Measurements from ENCODE around the gene PSMD11.
"Not testable (repeated sequence)": the region's sequence is repeated elsewhere in the genome, so short reads cannot be mapped to it uniquely, and the experiment has no call there.

Gene PSMD11

DNA sequence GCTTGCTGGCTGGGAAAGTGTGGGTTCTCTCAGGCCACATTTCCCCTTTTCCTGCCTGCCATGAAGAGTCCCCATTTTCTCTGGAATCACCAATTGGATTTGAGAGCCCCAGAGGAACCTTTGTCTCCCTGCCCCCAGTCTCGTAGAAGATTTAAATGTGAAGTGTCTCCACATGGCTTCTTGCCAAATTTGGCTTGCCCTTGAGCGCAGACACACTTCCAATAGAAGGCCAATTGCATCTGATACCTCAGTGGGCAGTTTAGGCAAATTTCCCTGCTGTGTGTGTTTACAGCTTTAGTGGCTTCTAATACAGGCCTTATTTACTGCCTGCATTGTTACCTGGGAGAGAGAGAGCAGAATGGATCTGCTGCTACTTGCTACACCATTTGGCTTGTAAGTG, 72.1 kb downstream of the PSMD11 start:
- ATAC-seq (replicated peaks) (no peak), DNase-seq (no peak)
- Mint-ChIP-seq H3K9me3 (no peaks in the 10 kb centered on the region), H3K36me3 (ENCODE audit: insufficient read depth) (no peaks in the 10 kb centered on the region), H3K4me3 (no peak overlapping the region), H3K4me1 (ENCODE audit: low read depth in 2 of 2) (peaks cover 32 to 44% of the 10 kb centered on the region in 2 donors), H3K27me3 (no peaks in the 10 kb centered on the region), H3K27ac (peak overlapping the region; percentile 81 to 88)

DNA sequence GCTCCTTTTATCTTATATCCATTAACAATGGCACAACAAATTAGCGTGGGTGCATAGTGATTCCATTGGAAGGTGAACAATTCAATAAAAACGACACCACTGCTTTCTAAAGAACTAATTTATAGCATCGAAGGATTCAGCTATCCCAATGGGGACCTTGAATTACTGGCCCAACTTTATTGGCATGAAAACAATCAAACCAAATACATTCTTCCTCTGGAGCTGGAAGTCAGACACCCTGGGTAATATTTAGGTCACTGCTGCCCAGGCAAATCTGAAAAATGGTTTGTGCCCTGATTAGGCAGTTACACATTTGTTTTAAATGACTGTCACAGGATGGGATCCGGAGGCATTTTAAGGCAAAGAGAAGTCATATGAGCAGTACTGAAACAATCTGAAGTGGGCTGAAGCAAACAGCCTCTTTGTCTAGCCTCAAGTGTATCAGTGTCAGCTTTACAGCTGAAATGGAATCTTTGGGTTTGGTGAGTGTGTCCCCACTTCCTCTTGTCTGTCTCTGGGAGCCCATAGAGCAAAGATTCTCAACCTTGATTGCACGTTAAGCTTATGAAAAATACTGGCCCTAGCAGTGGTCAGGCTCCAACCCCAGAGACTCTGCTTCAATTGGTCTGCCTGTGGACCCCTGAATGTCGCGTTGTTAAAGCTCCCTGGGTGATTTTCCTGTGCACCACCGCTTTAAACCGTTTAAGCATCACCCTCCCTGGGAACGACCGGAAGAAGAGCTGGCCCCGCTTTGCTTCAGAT, 72.8 kb downstream of the PSMD11 start:
- Mint-ChIP-seq H3K4me1 (ENCODE audit: low read depth in 2 of 2) (peaks cover 32 to 41% of the 10 kb centered on the region in 2 donors), H3K27me3 (no peaks in the 10 kb centered on the region), H3K27ac (peak overlapping the region; percentile 81 to 88), H3K9me3 (no peaks in the 10 kb centered on the region), H3K4me3 (peak overlapping the region; percentile 14 to 37), H3K36me3 (ENCODE audit: insufficient read depth) (no peaks in the 10 kb centered on the region)
- no peak for DNase-seq
- no peak for ATAC-seq (replicated peaks)

DNA sequence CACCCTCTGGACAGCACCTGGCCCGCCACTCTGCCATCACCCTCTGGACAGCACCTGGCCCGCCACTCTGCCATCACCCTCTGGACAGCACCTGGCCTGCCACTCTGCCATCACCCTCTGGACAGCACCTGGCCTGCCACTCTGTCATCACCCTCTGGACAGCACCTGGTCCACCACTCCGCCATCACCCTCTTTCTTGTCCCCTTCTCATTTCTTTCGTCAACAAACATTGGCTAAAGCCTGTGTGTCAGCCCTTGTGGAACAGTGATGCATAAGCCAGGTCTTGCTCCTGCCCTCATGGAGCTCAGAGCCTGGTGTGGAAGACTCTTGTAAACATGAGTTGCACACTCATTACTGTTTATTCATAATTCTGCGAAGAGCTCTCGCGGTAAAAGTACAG, 73.7 kb downstream of the PSMD11 start:
- DNase-seq: no peak
- ATAC-seq (replicated peaks): no peak
- Mint-ChIP-seq H3K4me3 (peak overlapping the region; percentile 21 to 84), H3K27me3 (no peaks in the 10 kb centered on the region), H3K9me3 (no peaks in the 10 kb centered on the region), H3K27ac (peak overlapping the region; percentile 91 to 97), H3K4me1 (ENCODE audit: low read depth in 2 of 2) (peaks cover 40 to 48% of the 10 kb centered on the region in 2 donors), H3K36me3 (ENCODE audit: insufficient read depth) (peaks cover 2% of the 10 kb centered on the region)

DNA sequence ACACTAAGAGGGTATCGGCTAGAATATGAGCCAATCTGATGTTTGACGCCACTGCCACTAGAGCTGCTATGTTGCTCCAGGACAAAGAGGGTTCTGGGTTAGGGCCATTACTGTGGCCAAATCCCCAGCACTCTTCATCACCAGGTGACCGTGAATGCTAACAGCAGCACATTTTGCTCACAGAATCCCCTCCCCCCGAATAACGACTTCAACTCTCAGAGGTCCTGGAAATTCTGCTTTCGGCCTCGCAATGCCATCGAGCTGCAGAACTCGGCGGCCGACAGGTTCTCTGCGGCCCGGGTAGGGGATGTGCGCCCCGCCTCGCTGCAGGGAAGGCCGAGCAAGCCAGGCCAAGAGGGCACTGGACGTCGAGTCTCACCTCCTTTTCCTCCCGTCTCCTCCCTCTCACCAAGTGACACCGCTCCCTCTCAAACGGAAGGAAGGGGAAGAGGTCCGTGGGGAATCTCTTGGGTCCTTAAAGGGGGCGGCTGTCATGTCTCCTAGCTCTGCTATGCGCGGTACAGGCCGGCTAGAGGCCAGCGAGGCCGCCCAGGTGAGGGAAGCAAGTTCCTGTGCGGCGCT, 74.4 kb downstream of the PSMD11 start:
- Mint-ChIP-seq H3K36me3 (ENCODE audit: insufficient read depth) (peaks cover 2% of the 10 kb centered on the region), H3K27ac (peak overlapping the region; percentile 91 to 97), H3K9me3 (no peaks in the 10 kb centered on the region), H3K27me3 (no peaks in the 10 kb centered on the region), H3K4me3 (peak overlapping the region; percentile 82 to 84), H3K4me1 (ENCODE audit: low read depth in 2 of 2) (peaks cover 45 to 53% of the 10 kb centered on the region in 2 donors)
- DNase-seq: no peak
- ATAC-seq (replicated peaks): no peak

DNA sequence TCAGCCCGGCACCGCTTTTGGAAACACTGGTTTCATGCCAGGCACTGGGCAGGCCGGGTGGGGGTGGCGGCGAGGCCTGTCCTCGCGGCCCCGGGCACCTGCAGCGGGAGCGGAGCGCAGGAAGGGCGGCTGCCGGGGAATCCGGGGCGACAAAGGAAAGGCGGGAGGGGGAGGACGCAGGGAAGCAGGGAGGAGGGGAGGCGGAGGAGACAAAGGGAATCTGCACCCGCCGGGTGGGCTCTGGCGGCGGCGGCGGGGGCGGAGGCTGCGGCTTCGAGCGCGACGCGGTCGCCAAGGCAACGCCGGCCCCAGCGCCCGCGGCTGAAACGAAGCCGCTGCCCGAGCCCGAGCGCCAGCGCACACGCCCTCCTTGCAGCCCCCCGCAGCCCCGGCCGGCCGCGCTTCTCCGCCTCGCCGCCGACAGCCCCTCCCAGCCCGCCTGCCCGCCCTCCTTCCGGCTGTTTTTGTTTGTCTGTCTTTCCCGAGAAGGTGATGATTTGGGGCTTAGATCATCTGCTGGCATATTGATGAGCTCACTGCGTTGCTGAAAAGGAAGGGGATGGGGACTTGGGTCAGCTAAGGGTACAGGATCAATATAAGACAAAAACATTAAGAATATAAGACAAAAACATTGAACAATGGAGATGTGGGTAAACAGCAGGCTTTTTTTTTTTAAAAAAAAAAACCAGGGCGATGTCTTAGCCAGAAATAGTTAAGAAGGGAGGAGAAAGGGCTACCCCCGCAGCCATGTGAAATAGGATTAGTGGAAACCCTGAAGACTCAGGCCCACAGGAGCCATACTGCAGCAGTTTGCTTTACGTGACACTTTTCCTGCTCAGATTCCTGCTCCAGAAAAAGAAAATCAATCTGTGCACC, 75.2 kb downstream of the PSMD11 start:
- peak; percentile 60 for ATAC-seq (replicated peaks)
- H3K9me3 Mint-ChIP-seq: no peaks in the 10 kb centered on the region
- H3K27me3 Mint-ChIP-seq: no peaks in the 10 kb centered on the region
- H3K27ac Mint-ChIP-seq: peak overlapping the region; percentile 91 to 97
- peaks cover 2% of the 10 kb centered on the region for H3K36me3 Mint-ChIP-seq (ENCODE audit: insufficient read depth)
- peak; percentile 36 to 66 (median 42) for DNase-seq
- H3K4me1 Mint-ChIP-seq (ENCODE audit: low read depth in 2 of 2): peaks cover 48 to 58% of the 10 kb centered on the region in 2 donors
- peak overlapping the region; percentile 82 to 84 for H3K4me3 Mint-ChIP-seq

DNA sequence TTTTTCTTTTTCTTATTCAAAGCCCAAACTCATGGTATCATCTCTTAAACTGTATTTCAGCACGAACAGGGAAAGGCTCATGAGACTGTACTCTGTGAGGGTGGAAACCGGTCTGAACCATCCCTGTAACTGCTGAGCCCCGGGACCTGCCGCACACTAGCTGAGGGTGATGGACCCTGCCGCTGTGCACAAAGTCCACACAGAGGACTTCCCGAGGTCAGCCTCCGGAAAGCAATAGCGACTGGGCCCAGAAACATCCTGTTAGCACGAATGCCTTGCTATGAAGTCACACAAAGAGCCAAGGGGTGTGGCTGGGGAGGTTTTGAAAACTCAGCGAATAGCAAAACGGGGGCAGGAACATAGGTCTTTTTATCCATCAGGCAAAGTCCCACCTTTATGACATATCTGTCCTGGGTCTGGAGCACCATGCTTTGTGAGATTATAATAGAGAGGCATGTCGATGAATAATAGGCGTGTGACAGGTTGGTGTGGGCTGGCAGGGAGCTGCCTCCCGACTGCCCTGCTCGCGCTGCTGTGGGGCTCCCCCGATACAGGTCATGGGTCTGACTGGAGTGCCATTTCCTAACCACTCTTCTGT, 75.9 kb downstream of the PSMD11 start:
- peaks cover 2% of the 10 kb centered on the region for H3K36me3 Mint-ChIP-seq (ENCODE audit: insufficient read depth)
- H3K4me3 Mint-ChIP-seq: peak overlapping the region; percentile 82 to 84
- ATAC-seq (replicated peaks): peak; percentile 44
- no peaks in the 10 kb centered on the region for H3K27me3 Mint-ChIP-seq
- H3K4me1 Mint-ChIP-seq (ENCODE audit: low read depth in 2 of 2): peaks cover 48 to 58% of the 10 kb centered on the region in 2 donors
- H3K9me3 Mint-ChIP-seq: no peaks in the 10 kb centered on the region
- H3K27ac Mint-ChIP-seq: peak overlapping the region; percentile 91 to 97
- DNase-seq: peak in 1 of 3 experiments; percentile 48

DNA sequence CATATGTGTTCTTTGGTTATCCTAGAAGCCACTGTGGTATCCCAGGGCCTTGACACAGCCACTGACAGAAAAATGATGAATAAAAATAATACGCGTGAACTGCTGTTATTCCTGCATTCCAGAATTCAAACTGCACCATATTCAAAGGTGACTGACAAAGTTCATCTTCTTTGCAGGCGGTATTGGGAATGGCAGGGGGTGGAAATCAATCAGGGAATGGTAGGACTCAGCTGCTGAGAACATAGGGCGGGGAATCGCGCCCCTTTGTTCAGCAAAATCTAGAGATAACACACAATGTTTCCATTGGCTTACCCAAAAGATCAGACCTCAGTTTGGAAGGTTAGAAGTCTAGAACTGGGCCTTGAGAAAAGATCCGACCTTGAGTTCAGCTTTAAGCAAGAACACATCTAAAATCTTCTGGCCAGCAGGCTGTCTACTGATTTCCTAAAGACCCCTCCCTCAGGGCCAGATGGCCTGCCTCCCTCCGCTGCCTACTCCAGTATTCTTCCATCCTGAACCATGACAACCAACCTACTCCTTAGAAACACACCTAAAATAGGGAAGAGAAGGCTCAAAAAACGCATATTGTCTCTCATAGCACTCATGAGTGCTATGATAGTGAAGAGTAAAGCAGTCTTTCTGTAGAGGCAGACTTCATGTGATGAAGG, 76.6 kb downstream of the PSMD11 start:
- peaks cover 48 to 58% of the 10 kb centered on the region in 2 donors for H3K4me1 Mint-ChIP-seq (ENCODE audit: low read depth in 2 of 2)
- H3K36me3 Mint-ChIP-seq (ENCODE audit: insufficient read depth): peaks cover 2% of the 10 kb centered on the region
- DNase-seq (no peak), ATAC-seq (replicated peaks) (no peak)
- H3K27ac Mint-ChIP-seq: peak overlapping the region; percentile 91 to 97
- peak overlapping the region; percentile 82 to 84 for H3K4me3 Mint-ChIP-seq
- H3K9me3 Mint-ChIP-seq: no peaks in the 10 kb centered on the region
- no peaks in the 10 kb centered on the region for H3K27me3 Mint-ChIP-seq

DNA sequence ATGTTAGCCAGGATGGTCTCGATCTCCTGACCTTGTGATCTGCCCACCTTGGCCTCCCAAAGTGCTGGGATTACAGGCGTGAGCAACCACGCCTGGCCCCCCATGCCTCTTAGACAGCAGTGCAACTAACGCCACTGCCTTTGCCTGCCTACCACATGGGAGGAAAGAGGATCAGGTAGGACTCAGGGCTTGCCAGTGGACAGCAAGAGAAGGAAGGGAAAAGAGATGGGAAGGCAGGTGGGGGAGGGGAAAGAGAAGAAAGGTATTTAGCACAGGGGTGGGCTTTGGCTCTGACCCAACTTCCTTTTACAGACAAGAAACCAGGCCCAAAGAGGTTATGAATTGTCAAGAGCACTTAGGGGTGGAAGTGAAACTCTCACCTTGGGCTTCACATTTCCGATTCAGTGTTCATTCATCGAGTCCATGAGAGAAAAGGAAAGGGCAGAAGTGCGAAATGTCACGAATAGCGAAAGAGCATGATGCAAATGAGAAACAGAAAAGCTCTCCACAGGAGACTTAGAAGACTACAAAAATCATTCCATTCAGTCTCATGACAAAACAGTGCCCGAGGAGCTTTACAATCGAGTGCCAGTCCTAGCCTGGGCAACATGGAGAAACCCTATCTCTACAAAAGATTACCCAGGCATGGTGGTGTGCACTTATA, 78.8 kb downstream of the PSMD11 start:
- no peaks in the 10 kb centered on the region for H3K9me3 Mint-ChIP-seq
- H3K4me3 Mint-ChIP-seq: peak overlapping the region; percentile 68 to 70
- H3K27ac Mint-ChIP-seq: peak overlapping the region; percentile 18 to 88
- DNase-seq (peak in 2 of 3 experiments; percentile 23 to 50), ATAC-seq (replicated peaks) (peak; percentile 52)
- H3K27me3 Mint-ChIP-seq: no peaks in the 10 kb centered on the region
- H3K4me1 Mint-ChIP-seq (ENCODE audit: low read depth in 2 of 2): peaks cover 36 to 48% of the 10 kb centered on the region in 2 donors
- peaks cover 6% of the 10 kb centered on the region for H3K36me3 Mint-ChIP-seq (ENCODE audit: insufficient read depth)

DNA sequence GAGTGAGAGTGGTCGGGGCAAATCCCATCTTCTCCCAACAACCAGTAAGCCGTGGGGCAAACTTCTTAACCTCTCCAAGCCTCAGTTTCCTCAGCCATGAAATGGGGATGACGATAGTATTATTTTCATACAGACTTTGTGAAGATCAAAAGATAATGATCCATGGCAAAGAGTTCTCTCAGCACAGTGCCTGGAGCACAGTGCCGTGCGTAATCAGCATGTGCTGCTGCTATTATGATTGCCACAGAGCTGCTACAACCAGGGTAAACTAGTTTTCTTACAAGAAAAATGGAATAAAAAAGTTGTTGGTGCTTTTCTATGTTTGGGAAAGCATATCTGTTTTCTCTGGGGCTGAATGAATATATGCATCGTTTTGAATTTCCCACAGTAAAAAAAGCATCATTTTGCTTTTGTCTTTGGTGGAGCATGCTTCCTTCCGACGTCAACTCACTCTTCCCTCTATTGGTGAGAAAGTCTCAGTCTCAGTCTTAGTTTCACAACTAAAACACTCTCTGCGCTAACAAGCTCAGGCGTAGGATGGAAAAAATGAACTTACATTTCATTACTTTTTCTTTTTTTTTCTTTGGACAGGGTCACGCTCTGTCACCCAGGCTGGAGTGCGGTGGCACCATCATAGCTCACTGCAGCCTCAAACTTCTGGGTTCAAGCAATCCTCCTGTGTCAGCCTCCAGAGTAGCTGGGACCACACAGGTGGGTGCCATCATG, 79.7 kb downstream of the PSMD11 start:
- H3K27ac Mint-ChIP-seq: peak overlapping the region; percentile 18 to 88
- H3K9me3 Mint-ChIP-seq: no peaks in the 10 kb centered on the region
- ATAC-seq (replicated peaks) (peak; percentile 35), DNase-seq (peak in 1 of 3 experiments; percentile 26)
- no peaks in the 10 kb centered on the region for H3K27me3 Mint-ChIP-seq
- peak overlapping the region; percentile 68 to 70 for H3K4me3 Mint-ChIP-seq
- H3K36me3 Mint-ChIP-seq (ENCODE audit: insufficient read depth): peaks cover 6% of the 10 kb centered on the region
- peaks cover 40 to 50% of the 10 kb centered on the region in 2 donors for H3K4me1 Mint-ChIP-seq (ENCODE audit: low read depth in 2 of 2)

DNA sequence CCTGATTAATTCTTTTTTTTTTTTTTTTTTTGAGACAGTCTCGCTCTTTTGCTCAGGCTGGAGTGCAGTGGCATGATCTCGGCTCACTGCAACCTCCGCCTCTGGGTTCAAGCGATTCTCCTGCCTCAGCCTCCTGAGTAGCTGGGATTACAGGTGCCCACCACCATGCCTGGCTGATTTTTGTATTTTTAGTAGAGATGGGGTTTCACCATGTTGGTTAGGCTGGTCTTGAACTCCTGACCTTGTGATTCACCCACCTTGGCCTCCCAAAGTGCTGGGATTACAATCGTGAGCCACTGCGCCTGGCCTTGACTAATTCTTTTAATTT, 80.2 kb downstream of the PSMD11 start:
- Mint-ChIP-seq H3K4me1 (ENCODE audit: low read depth in 2 of 2) (peaks cover 44 to 53% of the 10 kb centered on the region in 2 donors), H3K4me3 (peak overlapping the region; percentile 68 to 70)
- not testable (repeated sequence) for DNase-seq; H3K9me3 Mint-ChIP-seq; H3K36me3 Mint-ChIP-seq (ENCODE audit: insufficient read depth); H3K27ac Mint-ChIP-seq; ATAC-seq (replicated peaks); H3K27me3 Mint-ChIP-seq

DNA sequence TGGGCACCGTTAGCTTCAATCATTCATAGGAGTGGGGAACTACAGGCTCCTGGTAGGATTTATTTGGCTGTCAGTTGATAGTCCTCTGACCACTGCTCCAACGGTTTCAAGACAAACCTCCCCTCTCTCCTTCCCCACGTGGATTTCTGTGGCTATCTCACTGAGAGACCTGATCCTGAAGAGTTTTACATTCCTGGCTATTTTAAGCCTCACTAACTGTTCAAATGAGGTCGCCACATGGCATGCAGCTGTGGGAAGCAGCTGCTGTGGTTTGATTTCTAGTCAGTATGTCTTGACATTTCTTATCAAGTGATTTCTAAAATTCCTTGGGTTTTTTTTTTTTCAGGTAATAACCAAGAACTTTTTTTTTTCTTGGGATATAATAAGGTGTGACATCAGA, 80.8 kb downstream of the PSMD11 start:
- Mint-ChIP-seq H3K4me1 (ENCODE audit: low read depth in 2 of 2) (peaks cover 39 to 50% of the 10 kb centered on the region in 2 donors), H3K36me3 (ENCODE audit: insufficient read depth) (peaks cover 6% of the 10 kb centered on the region), H3K27ac (no peak overlapping the region), H3K9me3 (no peaks in the 10 kb centered on the region), H3K27me3 (no peaks in the 10 kb centered on the region), H3K4me3 (peak overlapping the region in 1 of 2 donors; percentile 68)
- ATAC-seq (replicated peaks) (no peak), DNase-seq (no peak)

DNA sequence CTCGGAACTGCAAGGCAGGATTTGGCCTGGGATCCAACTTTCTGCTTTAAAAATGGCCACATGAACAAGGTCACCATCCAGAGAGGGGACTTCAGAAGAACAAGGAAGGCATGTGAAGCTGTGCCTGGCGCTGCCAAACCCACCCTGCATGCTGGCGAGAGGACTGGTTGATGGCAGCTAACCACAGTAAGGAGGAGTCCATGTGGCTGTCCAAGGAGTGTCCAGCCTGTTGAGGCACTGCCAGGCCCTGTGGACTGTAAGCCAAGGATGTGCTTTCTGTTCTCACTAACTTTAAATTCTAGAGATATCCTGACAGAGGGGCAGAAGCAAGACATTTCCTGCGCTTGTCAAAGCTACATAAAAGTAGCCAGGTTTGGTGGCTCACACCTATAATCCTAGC, 82.8 kb downstream of the PSMD11 start:
- no peak overlapping the region for H3K27ac Mint-ChIP-seq
- H3K4me1 Mint-ChIP-seq (ENCODE audit: low read depth in 2 of 2): peaks cover 31 to 42% of the 10 kb centered on the region in 2 donors
- H3K36me3 Mint-ChIP-seq (ENCODE audit: insufficient read depth): peaks cover 6% of the 10 kb centered on the region
- DNase-seq (no peak), ATAC-seq (replicated peaks) (no peak)
- H3K9me3 Mint-ChIP-seq: no peaks in the 10 kb centered on the region
- no peak overlapping the region for H3K4me3 Mint-ChIP-seq
- H3K27me3 Mint-ChIP-seq: no peaks in the 10 kb centered on the region
